ENCODE data around the gene NCOA6. TPM values are rescaled to one million over a fixed set of nuclear protein-coding genes. Genes with fewer than 3 reads are reported as not detected.
"Not testable (repeated sequence)": the region's sequence is repeated elsewhere in the genome, so short reads cannot be mapped to it uniquely, and the experiment has no call there.

Gene NCOA6
- total RNA-seq, 3 donors from 2014 or later (not counting 1 experiment from before 2014, with no cell fraction given), result 34.7 to 41.6 (median 37.0) TPM

GRCh38 chr20:34729416-34729815 is 96.0 kb downstream of the NCOA6 start:
- H3K27ac Mint-ChIP-seq, result no peak overlapping the region
- no peak for DNase-seq
- H3K4me1 ChIP-seq (ENCODE audit: control insufficient read depth, insufficient read depth, low read length), result no peaks in the 10 kb centered on the region
- no peaks in the 10 kb centered on the region for H3K27me3 ChIP-seq (ENCODE audit: control insufficient read depth, insufficient read depth, low read length)
- H3K27ac ChIP-seq (ENCODE audit: low read length), result no peak overlapping the region
- H3K4me3 ChIP-seq (ENCODE audit: low read length), result no peak overlapping the region
- H3K27me3 Mint-ChIP-seq (ENCODE audit: low read depth in 2 of 2), result no peaks in the 10 kb centered on the region
- H3K36me3 Mint-ChIP-seq, result peaks cover 12% of the 10 kb centered on the region
- H3K4me1 Mint-ChIP-seq, result no peaks in the 10 kb centered on the region
- no peak for ATAC-seq
- peaks cover 33% of the 10 kb centered on the region for H3K36me3 ChIP-seq (ENCODE audit: control insufficient read depth, insufficient read depth, low read length)
- no peak for TF ChIP-seq CTCF (IDR thresholded peaks at IDR 0.05)
- no peak overlapping the region for H3K4me3 Mint-ChIP-seq
- no peaks in the 10 kb centered on the region for H3K9me3 ChIP-seq (ENCODE audit: control insufficient read depth, insufficient read depth, low read length)
- WGBS (ENCODE audit: insufficient coverage), result 92% methylated on average over 1 of the region's 2 CpGs
- no peaks in the 10 kb centered on the region for H3K9me3 Mint-ChIP-seq
- intact Hi-C loops (cut with micrococcal nuclease), result no loop called here

DNA sequence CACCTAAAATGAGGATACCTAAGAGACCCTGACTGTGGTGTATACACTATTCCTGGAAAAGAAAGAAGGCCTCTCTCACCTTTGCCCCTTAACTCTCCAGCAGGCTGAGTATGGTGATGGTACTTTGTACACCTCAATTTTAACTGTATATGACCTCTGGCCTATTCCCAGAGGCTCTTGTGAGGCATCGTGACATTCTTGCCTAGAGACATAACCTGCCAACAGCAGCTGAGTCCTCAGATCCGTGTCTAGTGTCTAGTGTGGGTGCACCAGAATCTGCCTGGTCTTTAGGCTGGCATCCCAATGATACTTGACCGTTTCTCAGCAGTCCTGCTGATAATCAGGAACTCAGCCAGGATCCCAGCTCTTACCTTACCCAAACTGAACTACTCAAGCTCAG is 101.3 kb downstream of the NCOA6 start:
- no peaks in the 10 kb centered on the region for H3K27me3 Mint-ChIP-seq (ENCODE audit: low read depth in 2 of 2)
- no peak overlapping the region for H3K4me3 ChIP-seq (ENCODE audit: low read length)
- WGBS (ENCODE audit: insufficient coverage), result 97% methylated on average over 3 of the region's 3 CpGs
- H3K27ac ChIP-seq (ENCODE audit: low read length), result no peak overlapping the region
- H3K4me1 ChIP-seq (ENCODE audit: control insufficient read depth, insufficient read depth, low read length), result no peaks in the 10 kb centered on the region
- H3K4me1 Mint-ChIP-seq, result peaks cover 6 to 16% of the 10 kb centered on the region in 2 donors
- no peak overlapping the region for H3K27ac Mint-ChIP-seq
- H3K36me3 ChIP-seq (ENCODE audit: control insufficient read depth, insufficient read depth, low read length), result peaks cover 31% of the 10 kb centered on the region
- H3K27me3 ChIP-seq (ENCODE audit: control insufficient read depth, insufficient read depth, low read length), result no peaks in the 10 kb centered on the region
- TF ChIP-seq CTCF (IDR thresholded peaks at IDR 0.05), result no peak
- no peaks in the 10 kb centered on the region for H3K9me3 Mint-ChIP-seq
- ATAC-seq (no peak), DNase-seq (no peak)
- intact Hi-C loops (cut with micrococcal nuclease), result no loop called here
- H3K4me3 Mint-ChIP-seq, result no peak overlapping the region
- H3K9me3 ChIP-seq (ENCODE audit: control insufficient read depth, insufficient read depth, low read length), result no peaks in the 10 kb centered on the region
- H3K36me3 Mint-ChIP-seq, result peaks cover 12% of the 10 kb centered on the region

- H3K9me3 Mint-ChIP-seq; intact Hi-C loops (cut with micrococcal nuclease); H3K27me3 ChIP-seq (ENCODE audit: control insufficient read depth, insufficient read depth, low read length); H3K4me3 ChIP-seq (ENCODE audit: low read length); DNase-seq; H3K27me3 Mint-ChIP-seq (ENCODE audit: low read depth in 2 of 2); H3K9me3 ChIP-seq (ENCODE audit: control insufficient read depth, insufficient read depth, low read length); H3K4me1 ChIP-seq (ENCODE audit: control insufficient read depth, insufficient read depth, low read length); ATAC-seq; H3K4me3 Mint-ChIP-seq; H3K27ac ChIP-seq (ENCODE audit: low read length): not testable (repeated sequence)
- Mint-ChIP-seq H3K4me1 (peaks cover 6 to 16% of the 10 kb centered on the region in 2 donors), H3K36me3 (peaks cover 12% of the 10 kb centered on the region), H3K27ac (peak overlapping the region in 1 of 2 donors; percentile 48)
- WGBS (ENCODE audit: insufficient coverage), result 99% methylated on average over 3 of the region's 3 CpGs
- H3K36me3 ChIP-seq (ENCODE audit: control insufficient read depth, insufficient read depth, low read length), result peaks cover 33% of the 10 kb centered on the region
Observed at GRCh38 chr20:34722560-34722959, 102.9 kb downstream of the NCOA6 start.

DNA sequence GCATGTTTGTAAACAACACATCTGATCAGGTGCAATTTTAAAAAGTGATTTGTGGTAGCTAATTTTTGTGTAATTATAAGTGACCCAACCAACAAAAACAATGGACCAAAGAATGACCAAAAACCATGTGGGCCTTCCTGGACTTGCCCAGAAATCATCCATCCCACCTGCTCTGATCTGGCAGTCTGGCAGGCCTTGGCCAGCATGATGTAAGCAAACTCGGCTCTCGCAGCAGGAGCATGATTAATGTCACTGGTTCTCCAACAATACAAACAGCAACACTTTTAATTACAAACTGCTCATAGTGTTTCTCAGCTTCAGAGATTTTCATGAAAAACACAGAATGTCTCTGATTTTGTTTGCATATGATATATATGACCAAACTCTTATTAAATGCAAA is 105.2 kb downstream of the NCOA6 start:
- Mint-ChIP-seq H3K27me3 (ENCODE audit: low read depth in 2 of 2) (no peaks in the 10 kb centered on the region), H3K27ac (peak overlapping the region in 1 of 2 donors; percentile 38), H3K36me3 (peaks cover 2% of the 10 kb centered on the region), H3K4me1 (peaks cover 6 to 16% of the 10 kb centered on the region in 2 donors), H3K9me3 (no peaks in the 10 kb centered on the region), H3K4me3 (no peak overlapping the region)
- no peak for DNase-seq
- no peak for ATAC-seq
- H3K9me3 ChIP-seq (ENCODE audit: control insufficient read depth, insufficient read depth, low read length), result no peaks in the 10 kb centered on the region
- no peak overlapping the region for H3K4me3 ChIP-seq (ENCODE audit: low read length)
- no peaks in the 10 kb centered on the region for H3K27me3 ChIP-seq (ENCODE audit: control insufficient read depth, insufficient read depth, low read length)
- H3K36me3 ChIP-seq (ENCODE audit: control insufficient read depth, insufficient read depth, low read length), result peaks cover 19% of the 10 kb centered on the region
- TF ChIP-seq CTCF (IDR thresholded peaks at IDR 0.05), result no peak
- intact Hi-C loops (cut with micrococcal nuclease), result no loop called here
- WGBS (ENCODE audit: insufficient coverage), result 84% methylated on average over 2 of the region's 2 CpGs
- no peaks in the 10 kb centered on the region for H3K4me1 ChIP-seq (ENCODE audit: control insufficient read depth, insufficient read depth, low read length)
- H3K27ac ChIP-seq (ENCODE audit: low read length), result no peak overlapping the region

- H3K4me3 Mint-ChIP-seq; H3K9me3 ChIP-seq (ENCODE audit: control insufficient read depth, insufficient read depth, low read length); H3K27me3 Mint-ChIP-seq (ENCODE audit: low read depth in 2 of 2); H3K27ac ChIP-seq (ENCODE audit: low read length); H3K4me1 ChIP-seq (ENCODE audit: control insufficient read depth, insufficient read depth, low read length); H3K4me3 ChIP-seq (ENCODE audit: low read length); H3K36me3 Mint-ChIP-seq; intact Hi-C loops (cut with micrococcal nuclease); H3K27me3 ChIP-seq (ENCODE audit: control insufficient read depth, insufficient read depth, low read length); DNase-seq; H3K9me3 Mint-ChIP-seq: not testable (repeated sequence)
- Mint-ChIP-seq H3K4me1 (peaks cover 6 to 16% of the 10 kb centered on the region in 2 donors), H3K27ac (peak overlapping the region in 1 of 2 donors; percentile 13)
- peak in 2 of 3 donors; percentile 49 to 52 for ATAC-seq
- WGBS (ENCODE audit: insufficient coverage), result 87% methylated on average over 9 of the region's 13 CpGs
- H3K36me3 ChIP-seq (ENCODE audit: control insufficient read depth, insufficient read depth, low read length), result peaks cover 21% of the 10 kb centered on the region
Observed at GRCh38 chr20:34719242-34720017, 106.0 kb downstream of the NCOA6 start.
